Measurements from ENCODE around the gene DNAAF1. TPM values are rescaled to one million over a fixed set of nuclear protein-coding genes. Genes with fewer than 3 reads are reported as not detected.

Gene DNAAF1
- total RNA-seq, 4 donors from 2014 or later = 0.44 to 0.85 TPM; not detected in 2

- no peak for TF ChIP-seq CTCF (IDR thresholded peaks at IDR 0.05; ENCODE audit: low read depth)
These were observed 32.6 kb downstream of the DNAAF1 start for GRCh38 chr16:84177741-84178073.

GRCh38 chr16:84178146-84178765 is 33.1 kb downstream of the DNAAF1 start:
- no peak for TF ChIP-seq CTCF (IDR thresholded peaks at IDR 0.05; ENCODE audit: low read depth)

GRCh38 chr16:84178892-84179611 is 33.9 kb downstream of the DNAAF1 start:
- no peak for TF ChIP-seq CTCF (IDR thresholded peaks at IDR 0.05; ENCODE audit: low read depth)

- TF ChIP-seq CTCF (IDR thresholded peaks at IDR 0.05; ENCODE audit: low read depth) = no peak
These were observed 34.7 kb downstream of the DNAAF1 start for GRCh38 chr16:84179612-84180320.

- no peak for TF ChIP-seq CTCF (IDR thresholded peaks at IDR 0.05; ENCODE audit: low read depth)
These were observed 35.5 kb downstream of the DNAAF1 start for GRCh38 chr16:84180519-84181140.

GRCh38 chr16:84181144-84181915 is 36.2 kb downstream of the DNAAF1 start:
- no peak for TF ChIP-seq CTCF (IDR thresholded peaks at IDR 0.05; ENCODE audit: low read depth)

Measured in subcutaneous adipose tissue (tissue), 4 donors.